ENCODE results near the gene NSMCE3. TPM values are rescaled to one million over a fixed set of nuclear protein-coding genes. Genes with fewer than 3 reads are reported as not detected.

The NSMCE3 gene
- 4.1 and 5.0 TPM in 2 replicates for total RNA-seq

- DNase-seq (ENCODE audit: low read depth in 2 of 2), result peak; percentile 89 to 93
Observed at GRCh38 chr15:29269485-29270168, at the start of gene NSMCE3. Gene NSMCE3, minus strand, starts transcription at chr15:29269822. Its CDS starts 117 bp downstream, at chr15:29269705.

GRCh38 chr15:29316422-29316821 lies 46.8 kb upstream of the NSMCE3 start:
- no peak for DNase-seq (ENCODE audit: low read depth in 2 of 2)

GRCh38 chr15:29312387-29312786 lies 42.8 kb upstream of the NSMCE3 start:
- DNase-seq (ENCODE audit: low read depth in 2 of 2), result no peak

- DNase-seq (ENCODE audit: low read depth in 2 of 2), result no peak
Observed at GRCh38 chr15:29311696-29312095, 42.1 kb upstream of the NSMCE3 start.

GRCh38 chr15:29309139-29309538 lies 39.5 kb upstream of the NSMCE3 start:
- DNase-seq (ENCODE audit: low read depth in 2 of 2), result no peak

GRCh38 chr15:29308299-29308698 lies 38.7 kb upstream of the NSMCE3 start:
- no peak for DNase-seq (ENCODE audit: low read depth in 2 of 2)

- DNase-seq (ENCODE audit: low read depth in 2 of 2), result no peak
Observed at GRCh38 chr15:29305556-29305955, 35.9 kb upstream of the NSMCE3 start.

GRCh38 chr15:29302871-29303270 lies 33.2 kb upstream of the NSMCE3 start:
- no peak for DNase-seq (ENCODE audit: low read depth in 2 of 2)

- DNase-seq (ENCODE audit: low read depth in 2 of 2), result no peak
Observed at GRCh38 chr15:29299784-29300183, 30.2 kb upstream of the NSMCE3 start.

GRCh38 chr15:29299331-29299730 lies 29.7 kb upstream of the NSMCE3 start:
- DNase-seq (ENCODE audit: low read depth in 2 of 2), result no peak

GRCh38 chr15:29294732-29295325 lies 25.2 kb upstream of the NSMCE3 start:
- DNase-seq (ENCODE audit: low read depth in 2 of 2), result no peak

- DNase-seq (ENCODE audit: low read depth in 2 of 2), result no peak
Observed at GRCh38 chr15:29291067-29291845, 21.6 kb upstream of the NSMCE3 start.

GRCh38 chr15:29289173-29289572 lies 19.6 kb upstream of the NSMCE3 start:
- no peak for DNase-seq (ENCODE audit: low read depth in 2 of 2)

- no peak for DNase-seq (ENCODE audit: low read depth in 2 of 2)
Observed at GRCh38 chr15:29285386-29285785, 15.8 kb upstream of the NSMCE3 start.

GRCh38 chr15:29283381-29283780 lies 13.8 kb upstream of the NSMCE3 start:
- DNase-seq (ENCODE audit: low read depth in 2 of 2), result no peak

- DNase-seq (ENCODE audit: low read depth in 2 of 2), result no peak
Observed at GRCh38 chr15:29280514-29280913, 10.9 kb upstream of the NSMCE3 start.

- DNase-seq (ENCODE audit: low read depth in 2 of 2), result no peak
Observed at GRCh38 chr15:29278436-29279105, 8.9 kb upstream of the NSMCE3 start.

GRCh38 chr15:29276366-29276765 lies 6.7 kb upstream of the NSMCE3 start:
- no peak for DNase-seq (ENCODE audit: low read depth in 2 of 2)

- DNase-seq (ENCODE audit: low read depth in 2 of 2), result no peak
Observed at GRCh38 chr15:29275855-29276254, 6.2 kb upstream of the NSMCE3 start.

GRCh38 chr15:29274946-29275345 lies 5.3 kb upstream of the NSMCE3 start:
- DNase-seq (ENCODE audit: low read depth in 2 of 2), result no peak

- DNase-seq (ENCODE audit: low read depth in 2 of 2), result no peak
Observed at GRCh38 chr15:29272219-29272618, 2.6 kb upstream of the NSMCE3 start.

- no peak for DNase-seq (ENCODE audit: low read depth in 2 of 2)
Observed at GRCh38 chr15:29270976-29271375, 1.4 kb upstream of the NSMCE3 start.
